HUES6 (cell line): Measurements from ENCODE around the gene CCL23.

Experiments used
- H3K27ac ChIP-seq: 2 replicates; pipeline ENCODE4 v1.7.0; 2013; ENCODE audit warnings: low read depth, mild to moderate bottlenecking, low read length, inconsistent platforms
- H3K27me3 ChIP-seq: 2 replicates; pipeline ENCODE4 v1.6.1; 2013; ENCODE audit warnings: low read length; ENCODE audit not compliant: control insufficient read depth, insufficient read depth
- H3K36me3 ChIP-seq: 2 replicates; pipeline ENCODE4 v1.6.1; 2013; ENCODE audit warnings: low read length; ENCODE audit not compliant: control insufficient read depth, insufficient read depth
- H3K4me1 ChIP-seq: 2 replicates; pipeline ENCODE4 v1.6.1; 2013; ENCODE audit warnings: low read length; ENCODE audit not compliant: control insufficient read depth, insufficient read depth
- H3K4me3 ChIP-seq: 2 replicates; pipeline ENCODE4 v1.5.1; 2013; ENCODE audit warnings: low read depth, low read length
- H3K9ac ChIP-seq: one replicate; pipeline ENCODE4 v1.6.1; 2013; ENCODE audit warnings: mild to moderate bottlenecking, low read length
- H3K9me3 ChIP-seq: 2 replicates; pipeline ENCODE4 v1.6.1; 2013; ENCODE audit warnings: low read depth, low read length; ENCODE audit not compliant: control insufficient read depth, insufficient read depth

The CCL23 gene

GRCh38 chr17:35982409-35983191, 35.2 kb downstream of the CCL23 start:
- no peaks in the 10 kb centered on the region for H3K27me3 ChIP-seq
- H3K9me3 ChIP-seq: no peaks in the 10 kb centered on the region
- H3K4me1 ChIP-seq: no peaks in the 10 kb centered on the region
- no peak overlapping the region for H3K27ac ChIP-seq
- H3K36me3 ChIP-seq: no peaks in the 10 kb centered on the region
- H3K9ac ChIP-seq: no peak overlapping the region
- H3K4me3 ChIP-seq: no peak overlapping the region

DNA sequence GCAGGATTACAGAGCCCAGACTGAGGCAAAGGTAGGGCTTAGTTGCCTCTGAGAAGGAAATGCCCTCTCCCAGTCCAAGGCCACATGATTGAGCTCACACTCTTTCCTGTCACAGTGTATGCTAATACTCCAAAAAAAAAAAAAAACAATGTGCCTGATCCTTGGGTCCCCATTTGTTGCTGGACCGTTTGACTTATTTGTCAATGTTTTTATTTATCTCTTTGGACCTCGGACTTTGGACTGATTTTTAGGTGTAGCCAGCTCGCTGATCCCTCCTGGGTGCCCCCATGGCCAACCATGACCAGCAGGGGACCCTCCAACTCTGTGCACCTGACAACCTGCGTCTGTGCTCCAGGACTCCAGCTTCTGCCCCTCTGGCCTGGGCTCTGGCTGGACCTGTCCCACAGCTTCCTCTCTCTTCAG, 35.9 kb downstream of the CCL23 start:
- no peak overlapping the region for H3K27ac ChIP-seq
- H3K4me1 ChIP-seq: no peaks in the 10 kb centered on the region
- H3K36me3 ChIP-seq: no peaks in the 10 kb centered on the region
- no peak overlapping the region for H3K4me3 ChIP-seq
- H3K9me3 ChIP-seq: no peaks in the 10 kb centered on the region
- no peak overlapping the region for H3K9ac ChIP-seq
- no peaks in the 10 kb centered on the region for H3K27me3 ChIP-seq

- H3K27me3 ChIP-seq: no peaks in the 10 kb centered on the region
- no peaks in the 10 kb centered on the region for H3K4me1 ChIP-seq
- H3K4me3 ChIP-seq: no peak within 1 kb of the TSS
- no peak within 1 kb of the TSS for H3K9ac ChIP-seq
- H3K27ac ChIP-seq: no peak within 1 kb of the TSS
- H3K36me3 ChIP-seq: no peaks in the 10 kb centered on the region
- no peaks in the 10 kb centered on the region for H3K9me3 ChIP-seq
Measured at GRCh38 chr17:35981246-35981645, 36.5 kb downstream of the CCL23 start, which contains the start of gene CCL16. TSS of gene CCL16 (minus strand) at chr17:35981497. CDS start at chr17:35981420, 77 bp downstream.

GRCh38 chr17:35978346-35978745, 39.4 kb downstream of the CCL23 start:
- H3K36me3 ChIP-seq: no peaks in the 10 kb centered on the region

GRCh38 chr17:35977509-35977908, 40.3 kb downstream of the CCL23 start:
- Histone ChIP-seq H3K27me3 (no peaks in the 10 kb centered on the region), H3K27ac (no peak overlapping the region)

More at GRCh38 chr17:35978346-35978745, 39.4 kb downstream of the CCL23 start:
- no peak overlapping the region for H3K9ac ChIP-seq
- H3K27me3 ChIP-seq: no peaks in the 10 kb centered on the region
- H3K4me1 ChIP-seq: no peaks in the 10 kb centered on the region
- H3K27ac ChIP-seq: no peak overlapping the region
- H3K9me3 ChIP-seq: no peaks in the 10 kb centered on the region
- no peak overlapping the region for H3K4me3 ChIP-seq

GRCh38 chr17:35973333-35974260, 44.2 kb downstream of the CCL23 start:
- Histone ChIP-seq H3K27ac (no peak overlapping the region), H3K4me3 (no peak overlapping the region), H3K27me3 (no peaks in the 10 kb centered on the region), H3K36me3 (no peaks in the 10 kb centered on the region), H3K9ac (no peak overlapping the region), H3K9me3 (no peaks in the 10 kb centered on the region), H3K4me1 (peaks cover 4% of the 10 kb centered on the region)

More at GRCh38 chr17:35977509-35977908, 40.3 kb downstream of the CCL23 start:
- no peak overlapping the region for H3K9ac ChIP-seq
- H3K9me3 ChIP-seq: no peaks in the 10 kb centered on the region
- H3K4me1 ChIP-seq: no peaks in the 10 kb centered on the region
- H3K36me3 ChIP-seq: no peaks in the 10 kb centered on the region
- no peak overlapping the region for H3K4me3 ChIP-seq

DNA sequence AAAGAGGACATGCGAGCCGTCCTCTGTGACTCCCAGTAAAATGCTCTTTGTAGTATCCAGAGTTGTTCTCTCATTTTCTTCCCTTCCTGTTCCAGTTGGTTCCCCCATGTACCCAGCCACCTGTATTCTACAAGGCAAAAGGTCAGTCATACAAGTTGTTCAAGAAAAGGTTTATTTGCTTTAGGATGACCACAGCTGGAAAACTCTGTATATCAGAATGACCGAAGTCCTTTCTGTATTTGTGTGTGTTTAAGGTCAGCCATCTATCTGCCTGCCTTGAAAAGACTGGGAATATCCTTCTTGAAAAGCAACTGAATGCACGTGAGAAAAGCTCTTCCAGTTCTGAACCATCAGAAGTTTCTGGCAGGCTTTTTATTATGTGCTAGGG, 44.8 kb downstream of the CCL23 start:
- Histone ChIP-seq H3K36me3 (no peaks in the 10 kb centered on the region), H3K9ac (no peak overlapping the region), H3K27ac (no peak overlapping the region), H3K4me1 (peaks cover 4% of the 10 kb centered on the region), H3K4me3 (no peak overlapping the region), H3K9me3 (no peaks in the 10 kb centered on the region), H3K27me3 (no peaks in the 10 kb centered on the region)

GRCh38 chr17:35972535-35972934, 45.2 kb downstream of the CCL23 start:
- H3K4me1 ChIP-seq: peaks cover 4% of the 10 kb centered on the region
- no peaks in the 10 kb centered on the region for H3K27me3 ChIP-seq
- H3K9ac ChIP-seq: no peak overlapping the region

GRCh38 chr17:35972066-35972465, 45.7 kb downstream of the CCL23 start:
- Histone ChIP-seq H3K4me1 (peaks cover 4% of the 10 kb centered on the region), H3K36me3 (no peaks in the 10 kb centered on the region), H3K27ac (no peak overlapping the region), H3K4me3 (no peak overlapping the region), H3K9me3 (no peaks in the 10 kb centered on the region), H3K27me3 (no peaks in the 10 kb centered on the region), H3K9ac (no peak overlapping the region)

More at GRCh38 chr17:35972535-35972934, 45.2 kb downstream of the CCL23 start:
- Histone ChIP-seq H3K27ac (no peak overlapping the region), H3K4me3 (no peak overlapping the region), H3K36me3 (no peaks in the 10 kb centered on the region), H3K9me3 (no peaks in the 10 kb centered on the region)

GRCh38 chr17:35969558-35970380, 48.0 kb downstream of the CCL23 start:
- no peak overlapping the region for H3K27ac ChIP-seq
- H3K9me3 ChIP-seq: no peaks in the 10 kb centered on the region
- no peak overlapping the region for H3K9ac ChIP-seq
- H3K4me1 ChIP-seq: peaks cover 4% of the 10 kb centered on the region
- H3K4me3 ChIP-seq: no peak overlapping the region
- H3K36me3 ChIP-seq: no peaks in the 10 kb centered on the region
- no peaks in the 10 kb centered on the region for H3K27me3 ChIP-seq
